T-cell (primary cell): ENCODE results near the gene SVEP1. TPM values are rescaled to one million over a fixed set of nuclear protein-coding genes. Genes with fewer than 3 reads are reported as not detected.

ENCODE experiments used
- ATAC-seq, 4 experiments: fragments of 200-7000 bp in 3 of 4; fragments of 150-1000 bp in 1 of 4; cut with Tn5 transposase; replicated peaks in 1 of 4; 1 replicate in 3 of 4; 2 replicates in 1 of 4; pipeline ENCODE4 v1.10.0; 2021; ENCODE audit warnings: moderate library complexity in 3 of 4, mild to moderate bottlenecking in 2 of 4, moderate number of reproducible peaks in 1 of 4
- CTCF ChIA-PET, 2 donors: fragments of 300-600 bp; sonication (Branson Sonifier 250); formaldehyde crosslinking; loops; one replicate each; lab custom pipeline; 2022; ENCODE audit warnings: antibody characterized with exemption in 2 of 2; lab: Charles Lee
- POLR2A ChIA-PET, 2 donors: fragments of 300-600 bp; sonication (Branson Sonifier 250); formaldehyde crosslinking; loops; one replicate each; lab custom pipeline; 2022; ENCODE audit warnings: antibody characterized with exemption in 2 of 2; lab: Charles Lee
- DNase-seq, 35 experiments: peaks; one replicate each; pipeline versions ENCODE4 v3.0.0 to v3.0.0-alpha.2; 2013 to 2023
- H3K27ac ChIP-seq: one replicate; pipeline ENCODE4 v1.5.1; 2013; ENCODE audit warnings: low read length
- H3K27me3 ChIP-seq, 2 experiments: replicated peaks in 1 of 2; 1 replicate in 1 of 2; 2 replicates in 1 of 2; pipeline versions ENCODE4 v1.6.1 to v1.7.0; 2013; ENCODE audit warnings: low read length in 1 of 2, mixed read lengths in 1 of 2; ENCODE audit not compliant: control insufficient read depth in 2 of 2, insufficient read depth in 2 of 2; ENCODE audit errors: extremely low read depth in 1 of 2
- H3K36me3 ChIP-seq, 2 donors: 1 replicate in 1 of 2; 2 replicates in 1 of 2; pipeline versions ENCODE4 v1.6.1 to v1.7.0; 2013; ENCODE audit warnings: low read length in 1 of 2; ENCODE audit not compliant: control insufficient read depth in 2 of 2, insufficient read depth in 1 of 2; ENCODE audit errors: extremely low read depth in 1 of 2
- H3K4me1 ChIP-seq, 2 experiments: 1 replicate in 1 of 2; 2 replicates in 1 of 2; pipeline versions ENCODE4 v1.6.1 to v1.7.0; 2013; ENCODE audit warnings: low read length in 2 of 2, mixed read lengths in 1 of 2; ENCODE audit not compliant: insufficient read depth in 2 of 2, control insufficient read depth in 1 of 2; ENCODE audit errors: extremely low read depth in 1 of 2
- H3K4me3 ChIP-seq, 2 donors: 1 replicate in 1 of 2; 2 replicates in 1 of 2; pipeline versions ENCODE4 v1.5.1 to v1.7.0; 2013; ENCODE audit warnings: mild to moderate bottlenecking in 2 of 2, low read length in 1 of 2, moderate library complexity in 1 of 2; ENCODE audit not compliant: control insufficient read depth in 1 of 2; ENCODE audit errors: extremely low read depth in 1 of 2
- H3K9me3 ChIP-seq: 2 replicates; pipeline ENCODE4 v1.7.0; 2013
- H3K27ac Mint-ChIP-seq, 2 donors: one replicate each; pipeline ENCODE4 v1.8.0; 2020 to 2021; ENCODE audit warnings: mild to moderate bottlenecking in 2 of 2, mixed read lengths in 2 of 2
- H3K27me3 Mint-ChIP-seq, 2 donors: one replicate each; pipeline ENCODE4 v1.8.0; 2021 to 2022; ENCODE audit warnings: mixed read lengths in 2 of 2
- H3K36me3 Mint-ChIP-seq: one replicate; pipeline ENCODE4 v1.8.0; 2021; ENCODE audit warnings: mixed read lengths
- H3K4me1 Mint-ChIP-seq, 3 donors: one replicate each; pipeline ENCODE4 v1.8.0; 2020 to 2022; ENCODE audit warnings: mixed read lengths in 3 of 3, mild to moderate bottlenecking in 1 of 3
- H3K4me3 Mint-ChIP-seq, 3 donors: one replicate each; pipeline ENCODE4 v1.8.0; 2020 to 2022; ENCODE audit warnings: mild to moderate bottlenecking in 3 of 3, mixed read lengths in 3 of 3, moderate library complexity in 3 of 3
- H3K9me3 Mint-ChIP-seq, 3 donors: one replicate each; pipeline ENCODE4 v1.8.0; 2020 to 2022; ENCODE audit warnings: mixed read lengths in 3 of 3
- WGBS: methylation state at CpG from one replicate; pipeline ENCODE4 v1.1.5; 2013; ENCODE audit warnings: missing lambda C conversion rate; ENCODE audit not compliant: insufficient coverage; 5-methylcytosine and 5-hydroxymethylcytosine counted together
- total RNA-seq, 35 experiments: library from RNA in 6 of 35; stranded (reverse) in 6 of 35; fragments of 120-200 nt in 1 of 35; gene quantifications; one replicate each; pipeline versions ENCODE4 v1.2.1 to v1.2.4 and lab custom pipeline; 2013 to 2026

SVEP1 gene
- total RNA-seq (under 1 TPM in 3 of 5 donors, not detected in 2; 0.03 to 0.12 (median 0.10) TPM), total RNA-seq (lab: John Stamatoyannopoulos, UW) (0 to 0.08 (median 0) reads per million in 29 experiments)
- total RNA-seq (2013): 0.09 TPM

DNA sequence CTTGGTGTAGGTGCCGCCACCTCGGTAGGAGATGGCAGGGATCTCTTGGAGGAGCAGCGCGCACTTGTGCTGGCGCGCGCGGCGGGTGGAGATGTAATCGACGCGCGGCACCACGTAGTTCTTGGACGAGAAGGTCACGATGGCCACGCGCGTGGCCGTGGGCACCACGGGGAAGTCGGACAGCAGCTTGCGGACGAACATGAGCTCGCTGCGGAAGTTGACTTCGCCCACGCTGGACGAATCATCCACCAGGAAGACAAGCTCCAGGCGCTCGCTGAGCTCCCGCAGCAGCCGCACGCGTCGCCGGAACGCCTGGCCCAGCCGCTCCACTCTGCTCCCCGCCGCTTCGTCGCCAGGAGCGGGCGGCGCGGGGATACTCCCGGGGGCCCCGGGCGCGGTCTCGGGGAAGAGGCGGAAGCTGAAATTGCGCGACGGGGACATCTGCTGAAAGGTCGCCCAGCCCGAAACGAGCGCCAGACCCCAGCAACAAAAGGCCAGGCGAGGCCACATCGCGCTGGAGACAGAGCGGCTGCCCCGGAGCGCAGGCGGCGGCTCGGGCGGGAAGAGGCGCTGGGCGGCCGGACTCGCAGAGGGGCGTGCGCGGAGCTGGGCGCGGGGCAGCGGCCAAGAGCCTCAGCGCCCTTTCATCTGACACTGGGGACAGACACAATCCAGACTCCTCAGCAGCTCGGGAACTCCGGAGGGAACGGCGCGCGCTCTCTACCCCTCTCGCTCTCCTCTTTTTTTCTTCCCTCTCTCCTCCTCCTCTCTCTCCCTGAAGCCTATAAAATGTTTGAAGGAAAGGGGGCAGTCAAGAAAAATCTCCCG is at the start of gene SVEP1:
SVEP1 (minus strand) TSS at position 708 of the 828 bp plus-strand sequence; CDS start at position 510, 198 bp downstream.
- H3K27ac Mint-ChIP-seq: no peak within 1 kb of the TSS
- ChIA-PET POLR2A (no interaction called here), CTCF (no interaction called here)
- H3K36me3 ChIP-seq: no peaks in the 10 kb centered on the region
- no peak for DNase-seq
- ATAC-seq: no peak
- H3K4me3 Mint-ChIP-seq: no peak within 1 kb of the TSS
- H3K27me3 ChIP-seq: peaks cover 13 to 17% of the 10 kb centered on the region in 2 experiments
- WGBS: 6% methylated on average over 78 of the region's 89 CpGs
- no peaks in the 10 kb centered on the region for H3K9me3 ChIP-seq
- H3K9me3 Mint-ChIP-seq: peaks cover 0 to 6% (median 0%) of the 10 kb centered on the region in 3 donors
- H3K36me3 Mint-ChIP-seq: no peaks in the 10 kb centered on the region
- H3K4me1 Mint-ChIP-seq: peaks cover 0 to 4% (median 0%) of the 10 kb centered on the region in 3 donors
- no peak within 1 kb of the TSS for H3K27ac ChIP-seq
- no peaks in the 10 kb centered on the region for H3K4me1 ChIP-seq
- H3K4me3 ChIP-seq: no peak within 1 kb of the TSS
- H3K27me3 Mint-ChIP-seq: peaks cover 34 to 41% of the 10 kb centered on the region in 2 donors

DNA sequence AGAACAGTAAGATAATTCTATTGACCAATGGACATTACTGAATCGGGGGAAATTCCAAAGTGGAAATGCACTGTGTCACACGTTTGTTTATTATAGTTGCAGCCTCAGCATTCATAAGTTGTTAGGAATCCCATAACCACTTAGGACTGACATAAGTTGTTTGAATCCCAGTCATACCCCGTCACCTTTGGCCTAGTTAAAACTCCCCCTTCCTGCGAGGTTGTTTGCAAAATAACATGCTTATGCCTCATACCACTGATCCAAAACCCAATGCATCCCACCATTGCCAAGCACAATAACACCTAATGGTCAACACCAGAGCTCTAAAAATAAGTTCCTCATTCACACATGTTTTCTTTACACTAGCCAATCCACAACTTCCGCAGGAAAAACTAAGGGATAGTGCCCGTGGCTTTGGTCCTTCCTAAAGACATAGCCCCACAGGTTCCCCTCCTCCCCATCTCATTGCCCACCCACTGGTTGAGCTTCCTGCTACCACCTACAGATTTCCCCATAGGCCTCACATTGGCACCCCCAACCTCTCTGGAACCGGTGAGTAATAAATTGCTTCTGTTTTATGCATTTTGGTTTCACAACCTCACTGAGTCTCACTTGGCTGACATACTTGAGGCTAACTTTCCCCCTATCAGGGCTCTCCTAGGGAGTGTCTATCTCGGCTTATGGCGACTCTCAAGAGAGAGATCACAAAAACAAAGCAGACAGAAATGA is 46.7 kb upstream of the SVEP1 start:
- Mint-ChIP-seq H3K27ac (no peak overlapping the region), H3K9me3 (peaks cover 0 to 6% (median 0%) of the 10 kb centered on the region in 3 donors), H3K4me3 (no peak overlapping the region), H3K36me3 (no peaks in the 10 kb centered on the region), H3K27me3 (no peaks in the 10 kb centered on the region), H3K4me1 (no peaks in the 10 kb centered on the region)
- Histone ChIP-seq H3K27ac (no peak overlapping the region), H3K36me3 (no peaks in the 10 kb centered on the region), H3K9me3 (no peaks in the 10 kb centered on the region), H3K4me1 (no peaks in the 10 kb centered on the region), H3K4me3 (no peak overlapping the region), H3K27me3 (no peaks in the 10 kb centered on the region)
- ATAC-seq (no peak), DNase-seq (no peak)
- POLR2A ChIA-PET: no interaction called here
- 71% methylated on average over 5 of the region's 9 CpGs for whole genome bisulfite sequencing
- CTCF ChIA-PET: no interaction called here

DNA sequence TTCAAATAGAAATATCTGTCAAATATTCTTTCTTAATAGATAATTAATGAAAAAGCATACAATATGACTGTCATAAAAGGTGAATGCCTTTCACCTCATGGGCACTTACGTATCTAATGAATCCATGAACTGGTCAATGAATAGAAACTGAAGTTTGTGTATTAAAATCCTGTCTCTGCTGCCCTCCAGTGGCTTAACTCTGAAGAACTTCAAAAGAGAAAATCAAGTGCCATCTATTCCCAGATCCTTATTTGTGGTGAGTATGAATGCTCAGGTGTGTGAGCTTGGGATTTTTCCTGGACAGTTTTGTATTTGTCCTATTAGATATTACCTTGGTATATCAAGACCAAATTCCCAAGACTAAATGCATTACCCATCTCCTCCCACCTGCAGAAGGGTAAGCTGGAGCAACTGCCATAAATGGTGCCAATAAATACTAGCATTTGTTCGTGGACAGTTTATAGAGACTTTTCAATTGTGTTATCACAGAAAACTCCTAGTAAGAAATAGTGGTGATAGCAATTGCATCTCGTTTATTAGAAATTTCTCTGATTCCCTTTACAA is 44.0 kb upstream of the SVEP1 start:
- no peaks in the 10 kb centered on the region for H3K4me1 ChIP-seq
- no CpG with 5 or more reads among the region's 3 CpGs for WGBS
- no peaks in the 10 kb centered on the region for H3K36me3 ChIP-seq
- ChIA-PET CTCF (interaction anchor here in 1 of 2 donors (1.2 kb wide), 1 partner anchor 439 kb away, joined by 3 read pairs; no protein-coding TSS in a partner anchor), POLR2A (no interaction called here)
- Mint-ChIP-seq H3K9me3 (no peaks in the 10 kb centered on the region), H3K36me3 (no peaks in the 10 kb centered on the region), H3K27ac (no peak overlapping the region), H3K4me3 (no peak overlapping the region), H3K4me1 (no peaks in the 10 kb centered on the region), H3K27me3 (no peaks in the 10 kb centered on the region)
- ATAC-seq: no peak
- no peaks in the 10 kb centered on the region for H3K27me3 ChIP-seq
- no peak overlapping the region for H3K4me3 ChIP-seq
- no peak overlapping the region for H3K27ac ChIP-seq
- peak in 1 of 35 experiments; percentile 31 for DNase-seq
- no peaks in the 10 kb centered on the region for H3K9me3 ChIP-seq

DNA sequence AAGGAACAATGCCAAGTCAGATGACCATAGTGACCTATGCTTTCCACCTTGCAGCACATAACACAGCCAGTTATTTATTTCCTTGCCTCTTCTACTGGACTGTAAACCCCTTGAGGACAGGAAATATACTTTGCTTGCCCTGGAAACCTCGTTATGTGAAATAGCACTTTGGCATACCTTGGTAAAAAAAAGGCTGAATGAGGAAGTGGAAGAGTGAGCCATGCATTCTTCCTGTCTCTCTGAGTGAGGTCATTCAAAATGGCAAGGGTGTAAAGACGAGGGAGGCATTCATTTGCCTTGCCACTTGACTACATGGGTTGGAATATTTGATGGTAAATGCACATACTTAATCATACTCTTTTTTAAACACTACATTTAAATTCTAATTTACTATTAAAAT is 42.8 kb upstream of the SVEP1 start:
- ATAC-seq: no peak
- H3K4me3 ChIP-seq: no peak overlapping the region
- H3K4me3 Mint-ChIP-seq: no peak overlapping the region

DNA sequence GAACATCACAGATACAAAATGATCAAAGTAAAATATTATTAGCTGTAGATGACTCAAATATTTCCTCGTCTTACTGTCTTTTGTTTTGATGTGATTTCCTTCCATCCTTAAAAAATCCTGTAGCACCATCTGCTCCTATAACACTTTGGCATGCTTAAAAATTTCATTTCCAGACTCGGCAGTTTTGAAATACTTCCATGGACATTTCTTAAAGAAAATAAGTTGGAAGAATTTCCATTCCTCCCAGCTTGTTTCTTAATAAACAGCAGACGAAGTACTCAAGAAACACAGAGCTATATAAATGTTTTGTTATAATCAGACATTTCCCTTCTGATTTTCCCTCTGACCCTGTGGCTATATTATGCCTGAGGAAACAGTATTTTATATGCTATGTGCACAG is 41.2 kb upstream of the SVEP1 start:
- H3K4me3 ChIP-seq: no peak overlapping the region
- no peak overlapping the region for H3K27ac ChIP-seq
- Mint-ChIP-seq H3K27ac (no peak overlapping the region), H3K36me3 (no peaks in the 10 kb centered on the region), H3K4me1 (no peaks in the 10 kb centered on the region), H3K4me3 (no peak overlapping the region), H3K9me3 (no peaks in the 10 kb centered on the region), H3K27me3 (no peaks in the 10 kb centered on the region)
- H3K4me1 ChIP-seq: no peaks in the 10 kb centered on the region
- ATAC-seq (no peak), DNase-seq (no peak)
- ChIA-PET CTCF (no interaction called here), POLR2A (no interaction called here)
- no peaks in the 10 kb centered on the region for H3K27me3 ChIP-seq
- H3K36me3 ChIP-seq: no peaks in the 10 kb centered on the region
- no CpG with 5 or more reads among the region's 3 CpGs for WGBS
- no peaks in the 10 kb centered on the region for H3K9me3 ChIP-seq

More for the DNA sequence above, 42.8 kb upstream of the SVEP1 start:
- Histone ChIP-seq H3K27ac (no peak overlapping the region), H3K27me3 (no peaks in the 10 kb centered on the region), H3K9me3 (no peaks in the 10 kb centered on the region), H3K4me1 (no peaks in the 10 kb centered on the region), H3K36me3 (no peaks in the 10 kb centered on the region)
- no peak for DNase-seq
- CTCF ChIA-PET: no interaction called here
- POLR2A ChIA-PET: no interaction called here
- no peaks in the 10 kb centered on the region for H3K9me3 Mint-ChIP-seq
- no peaks in the 10 kb centered on the region for H3K36me3 Mint-ChIP-seq
- WGBS: 71% methylated on average over 1 of the region's 2 CpGs
- H3K27ac Mint-ChIP-seq: no peak overlapping the region
- H3K27me3 Mint-ChIP-seq: no peaks in the 10 kb centered on the region
- H3K4me1 Mint-ChIP-seq: no peaks in the 10 kb centered on the region

DNA sequence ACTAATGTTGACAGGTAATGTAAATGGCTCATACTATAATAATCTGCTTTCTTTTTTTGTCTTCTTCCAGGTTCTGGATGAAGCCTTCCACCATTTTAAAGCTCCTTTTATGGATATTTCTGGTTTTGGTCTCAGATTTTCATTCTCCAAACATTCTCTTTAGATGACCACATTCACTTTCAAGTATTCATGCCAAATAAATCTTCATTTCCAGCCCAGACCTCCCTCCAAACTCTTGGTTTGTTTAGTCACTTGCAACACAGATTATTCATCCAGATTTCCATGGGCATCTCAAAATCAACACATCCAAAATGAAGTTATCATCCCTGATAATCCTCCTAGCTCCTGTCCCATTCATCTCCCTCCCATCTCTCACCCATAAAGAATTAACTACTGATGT is 40.3 kb upstream of the SVEP1 start:
- H3K4me3 Mint-ChIP-seq: no peak overlapping the region
- Histone ChIP-seq H3K9me3 (no peaks in the 10 kb centered on the region), H3K36me3 (no peaks in the 10 kb centered on the region), H3K4me1 (no peaks in the 10 kb centered on the region), H3K27ac (no peak overlapping the region), H3K4me3 (no peak overlapping the region), H3K27me3 (no peaks in the 10 kb centered on the region)
- CTCF ChIA-PET: no interaction called here
- POLR2A ChIA-PET: no interaction called here
- H3K27ac Mint-ChIP-seq: no peak overlapping the region
- DNase-seq: no peak
- no peaks in the 10 kb centered on the region for H3K9me3 Mint-ChIP-seq
- no peaks in the 10 kb centered on the region for H3K27me3 Mint-ChIP-seq
- ATAC-seq: no peak
- H3K36me3 Mint-ChIP-seq: no peaks in the 10 kb centered on the region
- H3K4me1 Mint-ChIP-seq: no peaks in the 10 kb centered on the region
